ENCODE data around the gene PGAP3. TPM values are rescaled to one million over a fixed set of nuclear protein-coding genes. Genes with fewer than 3 reads are reported as not detected.

Gene PGAP3
- total and polyA plus RNA-seq, 2 of the 4 experiments (the other 2 are of a cell fraction), result 4.3 to 9.8 TPM

- no peak overlapping the region for H3K27ac ChIP-seq (ENCODE audit: insufficient read depth, low read length)
- H3K9ac ChIP-seq (ENCODE audit: low read depth, low read length), result no peak overlapping the region
- no peak overlapping the region for H4K5ac ChIP-seq (ENCODE audit: low read depth, low read length)
- H3K56ac ChIP-seq (ENCODE audit: extremely low read depth, insufficient read depth, low read length), result no peak overlapping the region
- H2AK5ac ChIP-seq (ENCODE audit: low read depth, low read length), result no peak overlapping the region
- no peak overlapping the region for H2BK120ac ChIP-seq (ENCODE audit: low read depth, low read length)
- H2BK5ac ChIP-seq (ENCODE audit: low read depth, low read length, poor library complexity, severe bottlenecking), result no peak overlapping the region
- POLR2A ChIA-PET (ENCODE audit: unreplicated experiment), result no interaction called here
- CTCF ChIA-PET, result no interaction called here
- no peak overlapping the region for H4K8ac ChIP-seq (ENCODE audit: low read depth in 2 of 2, low read length in 2 of 2)
- H3K23ac ChIP-seq (ENCODE audit: low read depth, low read length), result no peak overlapping the region
- no peak overlapping the region for H3K4ac ChIP-seq (ENCODE audit: low read depth, low read length)
- no peaks in the 10 kb centered on the region for H3K27me3 ChIP-seq (ENCODE audit: control insufficient read depth, insufficient read depth, low read length)
- no peak overlapping the region for H4K91ac ChIP-seq (ENCODE audit: insufficient read depth, low read depth, low read length)
- no peaks in the 10 kb centered on the region for H3K4me1 ChIP-seq (ENCODE audit: control insufficient read depth, insufficient read depth, low read length)
- H3K4me3 ChIP-seq (ENCODE audit: insufficient read depth, low read depth, low read length), result no peak overlapping the region
- H2BK15ac ChIP-seq (ENCODE audit: low read depth, low read length), result no peak overlapping the region
- no peak overlapping the region for H2AK9ac ChIP-seq (replicated peaks; ENCODE audit: low read depth, low read length, poor library complexity)
- no peak overlapping the region for H3K14ac ChIP-seq (replicated peaks; ENCODE audit: low read depth, low read length)
- intact Hi-C loops (cut with micrococcal nuclease) (no loop called here), in situ Hi-C loops (cut with MboI; ENCODE audit: low sequenced_read_pairs) (no loop called here), dilution Hi-C loops (cut with HindIII; ENCODE audit: low sequenced_read_pairs, unreplicated experiment) (no loop called here)
- H3K4me2 ChIP-seq (ENCODE audit: low read depth, low read length), result no peak overlapping the region
- no peak overlapping the region for H2AFZ ChIP-seq (replicated peaks; ENCODE audit: low read length, poor library complexity)
- H3K79me1 ChIP-seq (ENCODE audit: low read depth in 1 of 2, low read length in 2 of 2), result peaks cover 0 to 5% of the 10 kb centered on the region in 2 experiments; a peak in 2 of 4 replicates
- DNase-seq (no peak), ATAC-seq (ENCODE audit: low read depth) (no peak)
- no TSS peak for BruUV-seq (replicated peaks)
- peaks cover 58% of the 10 kb centered on the region for H3K36me3 ChIP-seq (ENCODE audit: control insufficient read depth, insufficient read depth, low read length)
- H4K20me1 ChIP-seq (ENCODE audit: insufficient read depth, low read length), result no peaks in the 10 kb centered on the region
- WGBS, 2 experiments (ENCODE audit: extremely low coverage in 2 of 2, insufficient read length in 1 of 2), result no CpG with 5 or more reads among the region's 4 CpGs
- no peaks in the 10 kb centered on the region for H3K9me3 ChIP-seq (ENCODE audit: control insufficient read depth, insufficient read depth, low read length)
- no peak overlapping the region for H3K18ac ChIP-seq (ENCODE audit: low read depth, low read length)
- TF ChIP-seq SMC3 (IDR thresholded peaks at IDR 0.05; ENCODE audit: low read depth, low read length) (no peak), CHD1 (IDR thresholded peaks at IDR 0.05; ENCODE audit: low read depth, low read length) (no peak), MAZ (IDR thresholded peaks at IDR 0.05; ENCODE audit: borderline replicate concordance, low read depth, low read length) (no peak), USF2 (IDR thresholded peaks at IDR 0.05; ENCODE audit: low read depth, low read length) (no peak), RCOR1 (IDR thresholded peaks at IDR 0.05; ENCODE audit: insufficient replicate concordance, low read length) (no peak), CEBPB (IDR thresholded peaks at IDR 0.05; ENCODE audit: low read depth, low read length) (no peak), ELK1 (IDR thresholded peaks at IDR 0.05; ENCODE audit: borderline replicate concordance, low read depth, low read length) (no peak), FOS (IDR thresholded peaks at IDR 0.05; ENCODE audit: low read depth, low read length) (no peak), RAD21 (IDR thresholded peaks at IDR 0.05; ENCODE audit: low read length) (no peak)
- no peak overlapping the region for H2BK20ac ChIP-seq (ENCODE audit: low read depth, low read length)
- no peaks in the 10 kb centered on the region for H3K9me1 ChIP-seq (ENCODE audit: insufficient read depth, low read length)
Observed at GRCh38 chr17:39714234-39714633, 26.4 kb upstream of the PGAP3 start.

All from IMR-90 (cell line).